Endodermal cell (in vitro differentiated cells): Measurements from ENCODE around the gene MAPK8IP3. TPM values are rescaled to one million over a fixed set of nuclear protein-coding genes. Genes with fewer than 3 reads are reported as not detected.

Experiments
- DNase-seq: peaks from one replicate; pipeline ENCODE4 v3.0.0-alpha.2; 2017
- H3K27ac ChIP-seq: 2 replicates; pipeline ENCODE4 v1.5.1; 2013; ENCODE audit warnings: mild to moderate bottlenecking, low read depth, low read length, moderate library complexity
- H3K27me3 ChIP-seq: 2 replicates; pipeline ENCODE4 v1.6.1; 2013; ENCODE audit warnings: mild to moderate bottlenecking, low read length, moderate library complexity; ENCODE audit not compliant: insufficient read depth, control insufficient read depth, poor library complexity, severe bottlenecking
- H3K36me3 ChIP-seq: 2 replicates; pipeline ENCODE4 v1.7.0; 2013; ENCODE audit warnings: mild to moderate bottlenecking, low read length, moderate library complexity; ENCODE audit not compliant: control insufficient read depth, insufficient read depth
- H3K4me1 ChIP-seq: one replicate; pipeline ENCODE4 v1.7.0; 2013; ENCODE audit warnings: low read length; ENCODE audit not compliant: control insufficient read depth, insufficient read depth
- H3K4me3 ChIP-seq: 2 replicates; pipeline ENCODE4 v1.5.1; 2013; ENCODE audit warnings: mild to moderate bottlenecking, low read length, moderate library complexity
- H3K9ac ChIP-seq: 2 replicates; pipeline ENCODE4 v1.6.1; 2013; ENCODE audit warnings: mild to moderate bottlenecking, low read length, moderate library complexity; ENCODE audit not compliant: poor library complexity, severe bottlenecking; ENCODE audit errors: extremely low read depth
- H3K9me3 ChIP-seq: 2 replicates; pipeline ENCODE4 v1.6.1; 2013; ENCODE audit warnings: mild to moderate bottlenecking, low read length, moderate library complexity; ENCODE audit not compliant: control insufficient read depth
- H3K27ac Mint-ChIP-seq: 2 replicates; pipeline ENCODE4 v1.8.0; 2020; ENCODE audit warnings: mixed read lengths
- H3K27me3 Mint-ChIP-seq: 2 replicates; pipeline ENCODE4 v1.8.0; 2021; ENCODE audit warnings: mild to moderate bottlenecking, mixed read lengths; ENCODE audit not compliant: insufficient read depth
- H3K36me3 Mint-ChIP-seq: 2 replicates; pipeline ENCODE4 v1.8.0; 2020; ENCODE audit warnings: low read depth, mixed read lengths
- H3K4me1 Mint-ChIP-seq: 2 replicates; pipeline ENCODE4 v1.8.0; 2020; ENCODE audit warnings: mixed read lengths
- H3K4me3 Mint-ChIP-seq: 2 replicates; pipeline ENCODE4 v1.8.0; 2020; ENCODE audit warnings: mild to moderate bottlenecking, moderate library complexity, mixed read lengths
- H3K9me3 Mint-ChIP-seq: 2 replicates; pipeline ENCODE4 v1.8.0; 2020; ENCODE audit warnings: mild to moderate bottlenecking, mixed read lengths
- WGBS, 2 experiments: methylation state at CpG; one replicate each; pipeline versions ENCODE4 v1.1.5 to v1.1.7; 2013; ENCODE audit warnings: missing lambda C conversion rate in 2 of 2, mixed read lengths in 1 of 2; ENCODE audit not compliant: insufficient coverage in 1 of 2, insufficient read length in 1 of 2; 5-methylcytosine and 5-hydroxymethylcytosine counted together
- total RNA-seq, 2 donors: library from RNA; stranded (reverse); fragmentation: NEBNext Ultra II Directional in 1 of 2; extraction: Animal tissue kit (Norgen Biotek cat#: 25700) in 1 of 2; gene quantifications; 2 replicates in 1 of 2; 3 replicates in 1 of 2; pipeline ENCODE4 v1.2.1, GENCODE V29; 2021
- TF ChIP-seq, protein P1 (sequence below): fragments of 200-600 bp; sonication (generic); conservative IDR thresholded peaks from 2 replicates; pipeline ENCODE4 v1.5.0; 2021; ENCODE audit warnings: antibody characterized with exemption, mild to moderate bottlenecking

MAPK8IP3 gene
- total RNA-seq, 2 donors from 2014 or later: 76.0 to 84.0 TPM

DNA sequence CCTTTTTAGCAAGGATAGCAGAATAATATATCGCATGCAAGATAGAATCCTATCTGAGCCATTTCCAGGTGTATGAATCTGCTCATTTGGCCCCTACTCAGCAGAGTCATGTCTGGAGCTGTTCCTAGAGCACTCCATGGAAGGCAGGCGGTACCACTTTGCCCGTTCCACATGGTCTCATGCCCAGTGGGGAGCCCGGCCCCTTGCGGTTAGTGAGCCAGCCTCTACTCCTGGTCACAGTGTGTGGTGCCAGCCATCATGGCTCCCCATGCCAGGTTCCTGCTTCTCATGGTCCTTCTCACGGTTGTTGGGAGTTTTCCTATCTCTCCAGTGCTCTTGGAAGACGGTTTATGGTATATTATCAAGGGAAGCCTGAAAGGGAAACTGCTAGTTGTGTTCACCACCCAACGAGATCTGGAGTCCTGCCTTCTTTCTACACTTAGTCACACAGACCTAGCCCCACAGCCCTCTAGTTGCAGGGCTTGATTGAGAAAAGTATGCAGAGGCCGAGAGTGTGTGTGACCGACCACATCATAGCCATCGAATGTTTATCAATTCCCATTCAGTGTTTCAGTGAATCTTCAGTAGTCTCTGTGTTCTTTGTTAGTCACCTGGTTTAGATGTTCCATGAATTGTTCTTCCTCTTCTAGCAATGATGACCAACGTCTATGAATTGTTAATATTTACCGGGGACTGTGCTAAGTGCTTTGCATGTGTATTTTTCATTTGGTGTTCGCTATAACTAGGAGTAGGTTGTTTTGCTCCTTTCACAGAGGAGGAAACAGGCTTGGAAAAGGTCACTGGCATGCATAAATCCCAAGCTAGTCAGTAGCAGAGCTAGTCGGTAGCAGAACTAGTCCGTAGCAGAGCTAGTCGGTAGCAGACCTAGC, 18.3 kb upstream of the MAPK8IP3 start:
- TF ChIP-seq, protein P1, sequence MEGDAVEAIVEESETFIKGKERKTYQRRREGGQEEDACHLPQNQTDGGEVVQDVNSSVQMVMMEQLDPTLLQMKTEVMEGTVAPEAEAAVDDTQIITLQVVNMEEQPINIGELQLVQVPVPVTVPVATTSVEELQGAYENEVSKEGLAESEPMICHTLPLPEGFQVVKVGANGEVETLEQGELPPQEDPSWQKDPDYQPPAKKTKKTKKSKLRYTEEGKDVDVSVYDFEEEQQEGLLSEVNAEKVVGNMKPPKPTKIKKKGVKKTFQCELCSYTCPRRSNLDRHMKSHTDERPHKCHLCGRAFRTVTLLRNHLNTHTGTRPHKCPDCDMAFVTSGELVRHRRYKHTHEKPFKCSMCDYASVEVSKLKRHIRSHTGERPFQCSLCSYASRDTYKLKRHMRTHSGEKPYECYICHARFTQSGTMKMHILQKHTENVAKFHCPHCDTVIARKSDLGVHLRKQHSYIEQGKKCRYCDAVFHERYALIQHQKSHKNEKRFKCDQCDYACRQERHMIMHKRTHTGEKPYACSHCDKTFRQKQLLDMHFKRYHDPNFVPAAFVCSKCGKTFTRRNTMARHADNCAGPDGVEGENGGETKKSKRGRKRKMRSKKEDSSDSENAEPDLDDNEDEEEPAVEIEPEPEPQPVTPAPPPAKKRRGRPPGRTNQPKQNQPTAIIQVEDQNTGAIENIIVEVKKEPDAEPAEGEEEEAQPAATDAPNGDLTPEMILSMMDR: no peak
- H3K4me3 ChIP-seq: no peak overlapping the region
- 95 to 97% methylated on average over 17 of the region's 17 CpGs for WGBS, 2 experiments
- Mint-ChIP-seq H3K4me3 (no peak overlapping the region), H3K27me3 (no peaks in the 10 kb centered on the region), H3K27ac (peak overlapping the region; percentile 88), H3K9me3 (no peaks in the 10 kb centered on the region), H3K4me1 (peaks cover 21% of the 10 kb centered on the region), H3K36me3 (peaks cover 85% of the 10 kb centered on the region)
- no peak for DNase-seq
- H3K9me3 ChIP-seq: no peaks in the 10 kb centered on the region
- no peak overlapping the region for H3K27ac ChIP-seq
- no peaks in the 10 kb centered on the region for H3K27me3 ChIP-seq
- H3K9ac ChIP-seq: no peak overlapping the region
- peaks cover 88% of the 10 kb centered on the region for H3K36me3 ChIP-seq
- H3K4me1 ChIP-seq: peaks cover 11% of the 10 kb centered on the region

DNA sequence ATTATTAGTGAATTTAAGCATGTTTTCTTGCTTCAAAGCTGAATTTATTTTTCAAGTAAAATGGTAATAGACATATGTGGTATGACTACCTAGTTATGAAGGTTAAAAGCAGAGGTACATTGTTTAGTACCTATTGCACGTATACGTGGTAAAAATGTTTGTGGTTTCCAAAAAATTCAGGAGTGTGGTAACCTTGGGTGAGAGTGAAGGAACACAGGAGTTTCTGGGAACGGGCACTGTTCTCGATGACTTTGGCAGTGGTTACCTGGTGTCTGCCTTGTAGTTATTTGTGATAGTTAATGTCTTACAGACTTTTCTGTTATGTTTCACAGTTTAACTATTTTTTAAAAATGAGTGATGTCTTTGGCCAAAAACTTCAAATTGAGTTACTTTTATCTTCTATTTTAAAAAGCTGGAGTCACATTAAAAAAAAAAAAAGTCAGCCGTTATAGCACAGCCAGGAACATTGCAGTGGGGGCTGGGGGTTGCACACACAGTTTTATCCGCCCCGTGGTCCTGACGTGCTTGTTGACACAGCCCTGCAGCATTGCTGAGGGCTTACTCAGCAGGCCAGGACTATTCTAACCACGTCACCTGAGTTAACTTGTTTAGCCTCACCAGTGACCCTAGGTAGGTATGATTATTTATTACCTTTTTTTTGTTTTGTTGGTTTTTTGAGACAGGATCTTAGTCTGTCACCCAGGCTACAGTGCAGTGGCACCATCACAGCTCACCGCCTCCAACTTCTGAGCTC, 17.0 kb upstream of the MAPK8IP3 start:
- Mint-ChIP-seq H3K27ac (peak overlapping the region; percentile 88), H3K4me1 (peaks cover 21% of the 10 kb centered on the region), H3K4me3 (peak overlapping the region; percentile 9), H3K36me3 (peaks cover 89% of the 10 kb centered on the region), H3K27me3 (no peaks in the 10 kb centered on the region), H3K9me3 (no peaks in the 10 kb centered on the region)
- no peak overlapping the region for H3K27ac ChIP-seq
- TF ChIP-seq, protein P1: no peak
- 89% methylated on average over 8 to 10 of the region's 10 CpGs for WGBS, 2 experiments
- DNase-seq: peak; percentile 49
- peaks cover 11% of the 10 kb centered on the region for H3K4me1 ChIP-seq
- peaks cover 93% of the 10 kb centered on the region for H3K36me3 ChIP-seq
- no peaks in the 10 kb centered on the region for H3K27me3 ChIP-seq
- peak overlapping the region; percentile 39 for H3K9ac ChIP-seq
- H3K9me3 ChIP-seq: no peaks in the 10 kb centered on the region
- peak overlapping the region; percentile 3 for H3K4me3 ChIP-seq

DNA sequence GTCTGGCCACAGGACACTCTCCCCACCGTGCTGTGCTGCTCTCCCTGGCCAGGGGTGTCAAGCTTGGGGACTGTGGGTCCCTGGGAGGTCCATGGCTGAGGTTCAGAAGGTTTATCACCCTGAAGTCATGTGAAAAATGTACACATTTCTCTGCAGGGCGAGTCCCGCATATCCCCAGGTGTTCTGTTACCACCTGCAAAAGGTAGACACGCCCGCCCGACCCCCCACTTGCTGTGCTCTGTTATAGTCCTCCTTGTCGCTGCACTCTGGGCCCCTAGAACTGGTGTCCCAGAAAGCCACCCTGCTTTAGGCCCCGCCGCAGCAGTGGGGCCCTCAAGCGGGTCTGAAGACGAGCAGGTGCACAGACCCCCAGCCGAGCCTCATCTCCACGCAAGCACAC, 16.1 kb upstream of the MAPK8IP3 start:
- H3K4me1 Mint-ChIP-seq: peaks cover 21% of the 10 kb centered on the region
- peak overlapping the region; percentile 39 for H3K9ac ChIP-seq

More for the DNA sequence above, 16.1 kb upstream of the MAPK8IP3 start:
- Mint-ChIP-seq H3K4me3 (peak overlapping the region; percentile 9), H3K36me3 (peaks cover 91% of the 10 kb centered on the region), H3K9me3 (no peaks in the 10 kb centered on the region), H3K27me3 (no peaks in the 10 kb centered on the region), H3K27ac (peak overlapping the region; percentile 88)
- DNase-seq: no peak
- WGBS, 2 experiments: 94 to 97% methylated on average over 9 to 13 of the region's 13 CpGs
- H3K4me1 ChIP-seq: peaks cover 11% of the 10 kb centered on the region
- H3K4me3 ChIP-seq: no peak overlapping the region
- no peak overlapping the region for H3K27ac ChIP-seq
- TF ChIP-seq, protein P1: no peak
- no peaks in the 10 kb centered on the region for H3K27me3 ChIP-seq
- no peaks in the 10 kb centered on the region for H3K9me3 ChIP-seq
- peaks cover 96% of the 10 kb centered on the region for H3K36me3 ChIP-seq
